Nephron (organoid): ENCODE measurements around the gene MCRS1.

ENCODE experiments used
- H3K27ac Mint-ChIP-seq, 3 experiments: 2 replicates each; pipeline ENCODE4 v1.8.0; 2020; ENCODE audit warnings: mixed read lengths in 3 of 3, mild to moderate bottlenecking in 2 of 3, moderate library complexity in 1 of 3
- H3K27me3 Mint-ChIP-seq: 2 replicates; pipeline ENCODE4 v1.8.0; 2021; ENCODE audit warnings: low read depth, mild to moderate bottlenecking, moderate library complexity, mixed read lengths
- H3K36me3 Mint-ChIP-seq: 2 replicates; pipeline ENCODE4 v1.8.0; 2020; ENCODE audit warnings: low read depth, mixed read lengths
- H3K4me1 Mint-ChIP-seq: 2 replicates; pipeline ENCODE4 v1.8.0; 2020; ENCODE audit warnings: mixed read lengths
- H3K4me3 Mint-ChIP-seq, 3 experiments: 2 replicates each; pipeline ENCODE4 v1.8.0; 2020; ENCODE audit warnings: mild to moderate bottlenecking in 3 of 3, mixed read lengths in 3 of 3, moderate library complexity in 2 of 3
- H3K9me3 Mint-ChIP-seq: 2 replicates; pipeline ENCODE4 v1.8.0; 2020; ENCODE audit warnings: mixed read lengths
- TF ChIP-seq, protein P1 (sequence below), 3 experiments: fragments of 200-600 bp; sonication (generic); IDR thresholded peaks; one replicate each; pipeline ENCODE4 v1.5.0; 2021; ENCODE audit warnings: antibody characterized with exemption in 3 of 3; ENCODE audit not compliant: unreplicated experiment in 3 of 3

Gene MCRS1

DNA sequence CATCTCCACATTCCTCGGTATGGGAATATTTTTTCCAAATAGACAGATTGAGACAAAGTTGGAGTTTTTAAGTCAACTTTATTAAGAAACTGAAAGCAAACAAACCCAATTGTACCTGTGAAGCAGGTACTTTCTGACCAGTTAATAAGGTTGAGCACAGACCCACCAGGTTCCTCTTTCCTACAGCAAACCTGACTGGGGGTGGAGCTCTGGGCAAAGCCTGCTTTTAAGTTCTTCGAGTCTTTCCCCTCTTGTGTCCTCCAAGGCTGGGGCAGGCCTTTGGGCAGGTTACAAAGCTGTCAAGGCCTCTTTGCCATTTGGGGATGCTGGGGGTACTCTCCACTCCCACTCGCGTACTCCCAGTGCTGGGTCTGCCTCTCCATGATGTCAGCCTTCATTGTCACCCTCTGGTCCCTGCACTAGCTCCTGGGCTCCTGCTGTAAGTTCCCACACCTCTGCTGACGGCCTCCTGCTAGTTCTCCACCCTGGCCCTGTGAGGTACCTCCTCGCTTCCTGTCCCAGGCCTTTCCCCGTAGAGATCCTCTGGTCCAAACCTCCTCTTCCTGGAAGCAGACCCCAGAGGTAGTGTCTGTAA lies 25.9 kb downstream of the MCRS1 start:
- Mint-ChIP-seq H3K27ac (no peak overlapping the region), H3K27me3 (peaks cover 89% of the 10 kb centered on the region), H3K4me3 (peak overlapping the region in 2 of 3 experiments; percentile 22 to 36), H3K9me3 (no peaks in the 10 kb centered on the region), H3K4me1 (peaks cover 13% of the 10 kb centered on the region), H3K36me3 (no peaks in the 10 kb centered on the region)
- TF ChIP-seq, protein P1, sequence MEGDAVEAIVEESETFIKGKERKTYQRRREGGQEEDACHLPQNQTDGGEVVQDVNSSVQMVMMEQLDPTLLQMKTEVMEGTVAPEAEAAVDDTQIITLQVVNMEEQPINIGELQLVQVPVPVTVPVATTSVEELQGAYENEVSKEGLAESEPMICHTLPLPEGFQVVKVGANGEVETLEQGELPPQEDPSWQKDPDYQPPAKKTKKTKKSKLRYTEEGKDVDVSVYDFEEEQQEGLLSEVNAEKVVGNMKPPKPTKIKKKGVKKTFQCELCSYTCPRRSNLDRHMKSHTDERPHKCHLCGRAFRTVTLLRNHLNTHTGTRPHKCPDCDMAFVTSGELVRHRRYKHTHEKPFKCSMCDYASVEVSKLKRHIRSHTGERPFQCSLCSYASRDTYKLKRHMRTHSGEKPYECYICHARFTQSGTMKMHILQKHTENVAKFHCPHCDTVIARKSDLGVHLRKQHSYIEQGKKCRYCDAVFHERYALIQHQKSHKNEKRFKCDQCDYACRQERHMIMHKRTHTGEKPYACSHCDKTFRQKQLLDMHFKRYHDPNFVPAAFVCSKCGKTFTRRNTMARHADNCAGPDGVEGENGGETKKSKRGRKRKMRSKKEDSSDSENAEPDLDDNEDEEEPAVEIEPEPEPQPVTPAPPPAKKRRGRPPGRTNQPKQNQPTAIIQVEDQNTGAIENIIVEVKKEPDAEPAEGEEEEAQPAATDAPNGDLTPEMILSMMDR (IDR thresholded peaks at IDR 0.05; ENCODE audit: unreplicated experiment in 3 of 3) = no peak

DNA sequence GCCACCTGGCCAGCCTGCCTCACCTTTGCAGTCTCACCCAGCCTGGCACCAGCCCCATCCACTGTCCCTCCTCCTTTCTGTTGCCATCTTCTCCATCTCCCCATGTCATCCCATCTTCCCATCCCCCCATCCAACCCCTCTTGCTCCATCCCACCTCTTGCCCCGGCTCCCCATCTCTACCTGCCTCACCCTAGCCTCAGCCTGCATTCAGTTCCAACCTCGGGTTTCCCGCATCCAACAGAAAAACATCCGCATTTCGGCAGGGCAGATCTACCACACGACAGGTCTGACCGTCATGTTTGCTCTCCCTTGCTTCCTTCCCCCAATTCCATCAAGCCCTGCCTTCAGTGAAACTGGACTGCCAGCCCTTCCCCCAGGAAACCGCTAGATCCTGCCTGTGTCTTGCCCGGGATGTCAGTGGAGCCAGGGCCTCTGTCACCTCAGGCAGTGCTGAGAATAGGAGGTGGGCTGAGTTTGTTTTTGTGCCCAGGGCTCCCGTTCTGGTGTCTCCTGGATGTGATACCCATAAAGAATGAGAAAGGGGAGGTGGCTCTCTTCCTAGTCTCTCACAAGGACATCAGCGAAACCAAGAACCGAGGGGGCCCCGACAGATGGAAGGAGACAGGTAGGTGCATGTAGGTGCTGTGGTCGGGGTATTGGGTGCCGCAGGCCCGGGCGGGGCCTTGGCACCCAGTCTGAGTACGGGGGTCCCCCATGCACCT lies 26.6 kb downstream of the MCRS1 start:
- H3K9me3 Mint-ChIP-seq = no peaks in the 10 kb centered on the region
- H3K36me3 Mint-ChIP-seq = no peaks in the 10 kb centered on the region
- H3K27ac Mint-ChIP-seq = no peak overlapping the region
- H3K4me3 Mint-ChIP-seq = peak overlapping the region; percentile 1 to 47 (median 9)
- TF ChIP-seq, protein P1 (IDR thresholded peaks at IDR 0.05; ENCODE audit: unreplicated experiment in 3 of 3) = no peak
- H3K4me1 Mint-ChIP-seq = peaks cover 16% of the 10 kb centered on the region
- peaks cover 92% of the 10 kb centered on the region for H3K27me3 Mint-ChIP-seq

DNA sequence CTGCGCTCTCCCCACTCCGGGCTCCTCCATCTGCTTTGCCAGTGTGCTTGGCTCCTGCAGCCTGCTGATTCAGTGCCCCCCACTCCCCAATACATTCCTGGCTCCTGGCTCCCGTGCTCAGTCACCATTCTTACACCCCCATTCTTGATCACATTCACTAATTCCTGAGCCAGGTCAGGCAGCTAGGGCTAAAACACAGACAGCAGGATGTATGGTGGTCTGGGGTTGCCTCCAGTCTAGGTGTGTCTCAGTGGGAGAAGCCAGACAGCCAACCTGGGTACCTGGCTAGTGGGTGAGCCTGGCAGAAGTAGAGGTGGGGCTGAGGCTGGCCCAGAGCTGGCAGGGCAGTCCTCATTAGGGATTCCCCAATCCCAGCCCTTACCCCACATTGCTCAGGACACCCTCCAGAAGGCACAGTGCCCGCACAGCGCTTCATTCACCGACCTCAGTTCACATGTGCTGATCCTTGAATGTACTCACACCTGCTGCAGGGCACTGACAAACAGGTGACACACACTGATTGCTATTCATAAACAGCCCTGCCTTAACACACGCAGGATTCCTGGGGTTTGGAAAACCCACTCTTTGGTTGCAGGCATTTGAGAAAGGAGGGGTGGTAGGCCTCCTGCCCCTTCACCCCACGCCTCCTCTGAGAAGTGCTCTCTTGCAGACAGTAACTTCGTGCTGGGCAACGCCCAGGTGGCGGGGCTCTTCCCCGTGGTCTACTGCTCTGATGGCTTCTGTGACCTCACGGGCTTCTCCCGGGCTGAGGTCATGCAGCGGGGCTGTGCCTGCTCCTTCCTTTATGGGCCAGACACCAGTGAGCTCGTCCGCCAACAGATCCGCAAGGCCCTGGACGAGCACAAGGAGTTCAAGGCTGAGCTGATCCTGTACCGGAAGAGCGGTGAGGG lies 27.5 kb downstream of the MCRS1 start:
- Mint-ChIP-seq H3K9me3 (no peaks in the 10 kb centered on the region), H3K27ac (peak overlapping the region in 1 of 3 experiments; percentile 27), H3K4me1 (peaks cover 16% of the 10 kb centered on the region), H3K36me3 (no peaks in the 10 kb centered on the region), H3K4me3 (peak overlapping the region; percentile 67 to 77 (median 68)), H3K27me3 (peaks cover 92% of the 10 kb centered on the region)
- TF ChIP-seq, protein P1 (IDR thresholded peaks at IDR 0.05; ENCODE audit: unreplicated experiment in 3 of 3) = no peak

DNA sequence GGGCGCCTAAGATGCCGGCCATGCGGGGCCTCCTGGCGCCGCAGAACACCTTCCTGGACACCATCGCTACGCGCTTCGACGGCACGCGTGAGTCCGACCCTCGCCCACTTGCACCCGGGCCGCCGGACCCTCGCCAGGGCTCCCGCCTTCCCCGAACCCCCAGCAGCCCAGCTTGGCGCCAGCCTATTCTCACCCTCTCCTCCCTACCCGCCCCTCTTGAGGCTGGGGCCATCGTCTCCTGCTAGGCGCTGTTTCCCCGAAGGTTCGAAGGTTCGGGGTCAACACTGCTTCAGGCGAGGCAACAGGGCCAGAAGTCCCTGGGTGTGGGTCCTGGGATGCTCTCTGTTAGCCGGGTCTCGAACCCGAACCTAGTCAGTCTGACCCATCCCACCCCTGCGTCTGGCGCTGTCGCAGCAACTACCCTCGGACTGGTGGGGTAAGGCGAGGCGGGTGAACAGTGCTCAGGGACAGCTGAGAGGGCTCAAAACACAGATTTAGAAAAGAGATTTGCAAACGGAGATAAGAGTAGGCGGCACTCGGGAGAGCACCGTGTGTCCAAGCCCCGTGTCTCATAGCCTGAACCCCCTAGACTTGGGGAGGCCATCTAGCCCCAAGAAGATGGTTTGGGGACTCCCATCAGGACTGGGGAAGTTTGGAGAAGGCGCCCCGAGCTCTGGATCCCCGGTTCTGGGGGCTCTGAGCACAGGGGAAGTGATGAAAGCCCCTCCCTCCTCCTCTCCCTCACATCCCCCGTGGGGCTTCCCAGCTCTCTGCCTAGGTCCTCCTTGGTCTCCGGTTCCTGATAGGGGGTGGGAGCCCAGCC lies 28.3 kb downstream of the MCRS1 start:
- Mint-ChIP-seq H3K9me3 (no peaks in the 10 kb centered on the region), H3K4me3 (peak overlapping the region; percentile 67 to 77 (median 68)), H3K4me1 (peaks cover 24% of the 10 kb centered on the region), H3K27me3 (peaks cover 92% of the 10 kb centered on the region), H3K27ac (no peak overlapping the region), H3K36me3 (no peaks in the 10 kb centered on the region)
- TF ChIP-seq, protein P1 (IDR thresholded peaks at IDR 0.05; ENCODE audit: unreplicated experiment in 3 of 3) = no peak

DNA sequence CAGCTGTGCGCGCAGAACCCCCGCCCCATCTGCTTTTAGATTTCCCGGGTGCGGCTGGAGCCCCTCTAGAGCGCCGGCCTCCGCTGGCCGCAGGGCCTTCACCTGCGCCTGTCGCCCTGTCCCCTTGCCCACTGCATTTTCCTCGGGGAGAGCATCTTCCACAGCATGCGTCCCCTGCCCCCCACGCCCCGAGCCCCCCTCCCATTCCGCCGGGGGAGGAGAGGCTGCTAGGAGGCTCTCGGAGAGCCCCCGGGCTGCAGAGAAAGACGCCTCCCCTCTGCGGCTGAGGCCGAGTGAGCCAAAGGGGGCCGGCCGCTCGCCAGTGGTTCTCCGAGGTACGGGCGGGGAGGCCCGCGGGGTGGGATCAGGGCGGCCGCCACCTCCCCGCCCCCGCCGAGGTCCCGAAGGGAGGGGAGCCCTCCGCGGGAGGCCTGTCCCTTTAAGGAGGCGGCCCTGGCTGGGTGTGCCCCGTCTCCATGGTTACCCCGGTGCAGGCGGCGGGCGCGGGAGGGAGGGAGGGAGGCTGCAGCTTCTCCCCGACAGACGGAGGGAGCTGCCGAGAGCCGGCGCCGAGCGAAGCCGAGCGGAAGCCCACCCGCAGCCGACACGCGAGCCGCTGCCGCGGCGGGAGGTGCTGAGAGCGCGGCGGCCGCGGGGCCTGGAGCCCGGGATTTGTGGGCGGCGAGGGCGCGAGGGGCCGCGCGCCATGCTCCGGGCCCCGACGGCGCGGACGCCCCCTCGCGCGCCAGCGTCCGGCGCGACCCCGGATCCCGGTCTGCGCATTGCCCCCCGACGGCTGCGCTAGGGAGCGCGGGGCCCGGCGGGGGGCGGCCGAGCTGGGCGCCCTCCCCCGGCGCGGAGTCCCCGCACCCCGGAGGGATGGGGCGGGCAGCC lies 29.2 kb downstream of the MCRS1 start, which contains the start of gene KCNH3:
TSS of gene KCNH3 (plus strand) at position 521 of the 894 bp plus-strand sequence. CDS start 387 bp downstream, outside the sequence.
- Mint-ChIP-seq H3K27me3 (peaks cover 85% of the 10 kb centered on the region), H3K27ac (no peak within 1 kb of the TSS), H3K4me3 (peak within 1 kb of the TSS; percentile 72 to 73 (median 72)), H3K36me3 (no peaks in the 10 kb centered on the region), H3K4me1 (peaks cover 24% of the 10 kb centered on the region), H3K9me3 (no peaks in the 10 kb centered on the region)
- TF ChIP-seq, protein P1 (IDR thresholded peaks at IDR 0.05; ENCODE audit: unreplicated experiment in 3 of 3) = no peak
